Amniotic epithelial cell (primary cell): ENCODE results near the gene SMARCD2.
"Not testable (repeated sequence)": the region's sequence is repeated elsewhere in the genome, so short reads cannot be mapped to it uniquely, and the experiment has no call there.

ENCODE experiments used
- DNase-seq: peaks from one replicate; pipeline ENCODE4 v3.0.0-alpha.2; 2010; ENCODE audit warnings: low read depth

SMARCD2 gene

DNA sequence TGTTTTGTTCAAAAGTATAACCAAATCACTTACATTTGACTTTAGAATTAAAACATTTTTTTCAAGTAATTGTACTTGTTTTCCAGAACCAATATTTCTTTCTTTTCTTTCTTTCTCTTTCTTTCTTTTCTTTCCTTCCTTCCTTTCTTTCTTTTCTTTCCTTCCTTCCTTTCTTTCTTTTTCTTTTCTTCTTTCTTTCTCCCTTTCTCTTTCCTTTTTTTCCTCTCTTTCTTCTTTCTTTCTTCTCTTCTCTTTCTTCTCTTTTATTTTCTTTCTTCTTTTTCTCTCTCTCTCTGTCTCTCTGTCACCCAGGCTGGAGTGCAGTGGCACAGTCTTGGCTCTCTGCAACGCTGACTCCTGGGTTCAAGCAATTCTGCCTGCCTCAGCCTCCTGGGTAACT is 41.7 kb downstream of the SMARCD2 start:
- DNase-seq: no peak

DNA sequence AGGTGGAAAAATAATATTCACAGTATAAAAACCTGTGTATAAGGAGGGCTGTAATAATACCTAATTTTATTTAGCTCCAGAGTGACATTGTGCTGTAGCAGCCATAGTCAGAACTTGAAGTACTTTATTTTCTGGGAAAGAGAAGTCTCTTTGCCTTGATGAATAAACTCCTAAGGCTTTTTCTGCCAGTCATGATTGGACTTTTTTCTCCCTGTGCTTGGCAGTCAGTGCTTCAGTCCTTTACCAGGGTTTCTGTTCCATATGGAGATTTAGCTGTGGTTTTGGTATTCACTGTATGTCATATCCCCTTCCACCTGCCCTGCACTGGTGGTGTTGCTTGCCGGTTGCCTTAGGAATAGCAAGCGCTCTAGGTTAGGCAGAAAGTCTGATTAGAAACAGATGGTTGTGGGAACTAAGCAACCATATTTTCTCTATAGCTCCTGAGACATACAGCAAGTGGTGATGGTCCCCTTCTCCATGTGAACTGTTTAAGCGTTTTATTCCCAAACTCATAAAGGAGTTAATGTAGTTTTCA is 43.8 kb downstream of the SMARCD2 start:
- DNase-seq: no peak

DNA sequence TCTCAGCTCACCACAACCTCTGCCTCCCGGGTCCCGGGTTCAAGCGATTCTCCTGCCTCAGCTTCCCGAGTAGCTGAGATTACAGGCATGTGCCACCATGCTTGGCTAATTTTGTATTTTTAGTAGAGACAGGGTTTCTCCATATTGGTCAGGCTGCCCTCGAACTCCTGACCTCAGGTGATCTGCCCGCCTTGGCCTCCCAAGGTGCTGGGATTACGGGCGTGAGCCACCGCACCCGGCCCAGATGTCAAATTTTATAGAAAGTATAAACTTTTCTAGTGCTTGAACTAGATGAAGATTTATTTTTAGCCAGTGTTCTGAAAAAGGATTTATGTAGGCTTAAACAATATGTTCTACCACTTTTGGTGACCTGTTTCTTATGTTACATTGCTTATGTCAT is 46.1 kb downstream of the SMARCD2 start:
- DNase-seq: not testable (repeated sequence)

DNA sequence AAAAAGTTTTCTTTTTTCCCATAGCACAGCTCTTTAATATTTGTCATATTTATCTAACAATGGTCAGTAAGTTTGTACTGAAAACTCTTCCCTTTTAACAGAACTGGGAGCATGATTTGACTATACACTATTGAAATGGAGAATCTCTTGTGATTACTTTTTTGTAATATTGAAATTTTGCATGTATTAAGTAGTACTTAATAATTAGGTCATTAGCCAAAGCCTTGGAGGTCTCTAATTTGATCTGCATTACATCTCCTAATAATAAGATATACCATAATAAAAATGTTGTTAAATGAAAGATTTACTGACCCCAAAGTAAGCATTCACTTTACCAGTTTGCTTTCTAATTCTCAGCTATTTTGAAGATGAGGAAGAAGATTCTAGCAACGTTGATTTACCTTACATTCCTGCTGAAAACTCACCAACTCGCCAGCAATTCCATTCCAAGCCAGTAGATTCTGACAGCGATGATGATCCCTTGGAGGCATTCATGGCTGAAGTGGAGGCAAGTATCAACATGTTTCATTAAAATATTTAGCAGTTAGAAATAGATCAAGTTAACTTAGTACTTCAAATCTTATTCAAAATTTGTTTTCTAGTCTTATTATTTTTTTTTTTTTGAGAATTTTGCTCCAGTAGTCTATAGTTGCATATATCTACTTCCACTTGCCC is 50.3 kb downstream of the SMARCD2 start:
- no peak for DNase-seq

DNA sequence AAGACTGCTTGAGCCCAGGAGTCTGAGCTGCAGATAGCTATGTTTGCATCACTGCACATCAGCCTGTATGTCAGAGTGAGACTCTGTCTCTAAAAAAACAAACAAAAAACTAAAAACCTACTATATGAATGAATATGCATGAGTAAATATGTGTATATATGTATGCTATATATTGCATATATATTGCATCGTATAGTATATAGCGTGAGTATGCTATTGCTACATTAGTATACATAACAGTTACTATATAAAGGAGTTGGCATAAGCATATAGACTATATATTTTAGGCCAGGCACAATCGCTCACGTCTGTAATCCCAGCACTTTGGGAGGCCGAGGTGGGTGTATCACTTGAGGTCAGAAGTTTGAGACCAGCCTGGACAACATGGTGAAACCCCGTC is 52.4 kb downstream of the SMARCD2 start:
- DNase-seq: no peak

DNA sequence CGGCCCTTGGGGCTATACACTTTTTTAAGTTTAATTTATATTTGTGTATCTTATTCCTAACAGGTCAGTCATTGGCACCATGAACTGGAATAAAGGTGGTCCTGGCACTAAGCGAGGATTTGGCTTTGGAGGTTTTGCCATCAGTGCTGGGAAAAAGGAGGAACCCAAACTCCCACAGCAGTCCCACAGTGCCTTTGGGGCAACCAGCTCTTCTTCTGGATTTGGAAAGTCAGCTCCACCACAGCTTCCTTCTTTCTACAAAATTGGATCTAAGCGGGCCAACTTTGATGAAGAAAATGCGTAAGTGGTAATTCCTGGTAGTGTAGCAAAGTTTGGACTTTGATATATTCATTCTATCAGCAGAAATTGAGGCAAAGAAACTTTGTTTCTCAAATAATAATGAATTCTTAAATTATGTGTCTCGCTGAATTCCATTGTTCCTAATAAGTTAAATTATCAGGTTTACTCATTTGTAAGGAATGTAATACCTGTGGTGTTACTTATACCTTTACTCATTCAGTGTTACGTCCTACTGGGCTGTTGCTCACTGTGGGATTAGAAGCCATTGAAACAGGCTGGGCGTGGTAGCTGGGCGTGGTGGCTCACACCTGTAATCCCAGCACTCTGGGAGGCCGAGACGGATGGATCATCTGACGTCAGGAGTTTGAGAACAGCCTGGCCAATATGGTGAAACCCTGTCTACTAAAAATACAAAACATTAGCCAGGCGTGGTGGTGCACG is 55.3 kb downstream of the SMARCD2 start:
- DNase-seq: no peak

DNA sequence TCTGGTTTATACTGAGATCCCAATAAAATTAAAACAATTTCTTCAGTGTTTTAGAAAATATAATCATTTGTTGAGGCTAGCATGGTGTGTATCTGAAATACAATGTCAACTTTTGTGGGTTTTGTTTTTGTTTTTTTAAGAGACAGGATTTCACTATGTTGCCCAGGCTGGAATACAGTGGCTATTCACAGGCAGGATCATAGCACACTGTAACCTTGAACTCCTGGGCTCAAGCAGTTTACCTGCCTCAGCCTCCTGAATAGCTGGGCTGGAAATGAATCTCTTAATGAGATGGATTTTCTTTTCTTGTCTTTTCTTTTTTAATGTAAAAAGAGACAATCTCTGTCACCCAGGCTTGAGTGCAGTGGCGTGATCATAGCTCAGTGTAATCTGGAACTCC is 56.4 kb downstream of the SMARCD2 start:
- DNase-seq: no peak

DNA sequence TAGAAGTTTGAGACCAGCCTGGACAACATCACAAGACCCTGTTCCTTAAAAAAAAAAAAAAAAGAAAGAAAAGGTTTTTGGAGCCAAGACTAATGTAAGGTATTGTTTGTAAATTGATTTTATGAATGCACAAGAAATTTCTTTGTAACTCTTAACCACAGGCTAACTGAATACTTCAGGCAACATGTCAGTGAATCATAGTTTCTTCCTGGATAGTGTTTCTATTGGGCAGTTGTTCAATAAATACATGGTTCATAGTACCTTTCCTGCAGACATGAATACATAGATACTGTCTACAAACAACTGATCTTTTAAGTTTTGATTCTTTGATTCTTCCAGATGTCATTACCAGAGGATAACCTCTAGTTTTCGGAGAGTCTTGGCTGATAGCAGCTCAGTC is 56.9 kb downstream of the SMARCD2 start:
- DNase-seq: peak; percentile 32

DNA sequence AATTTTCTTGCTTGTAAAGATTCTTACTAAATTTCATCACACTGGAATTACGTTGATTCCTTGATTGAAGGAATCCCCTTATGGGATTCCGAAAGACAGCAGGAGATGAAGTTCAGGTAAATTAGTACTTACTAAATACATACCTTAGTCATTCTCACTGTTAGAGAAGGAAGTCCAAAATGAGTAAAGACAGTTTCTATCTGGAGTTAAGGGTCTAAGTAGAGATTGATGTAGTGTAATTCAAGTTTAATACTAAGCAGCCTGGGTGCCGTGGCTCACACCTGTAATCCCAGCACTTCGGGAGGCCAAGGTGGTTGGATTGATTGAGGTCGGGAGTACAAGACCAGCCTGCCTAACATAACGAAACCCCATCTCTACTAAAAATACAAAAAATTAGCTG is 59.0 kb downstream of the SMARCD2 start:
- DNase-seq: no peak
